SK-N-SH (cell line): Measurements from ENCODE around the gene MAP2K7. TPM values are rescaled to one million over a fixed set of nuclear protein-coding genes. Genes with fewer than 3 reads are reported as not detected.

ENCODE experiments used
- CTCF ChIA-PET: fragments of 300-600, 350-600 bp; formaldehyde crosslinking; extraction: SDS; loops from one replicate; lab custom pipeline; 2021; lab: Yijun Ruan, JAX
- POLR2A ChIA-PET: fragments of 350-600 bp; sonication (Branson Sonifier 250); formaldehyde crosslinking; extraction: SDS; loops from one replicate; lab custom pipeline; 2020; ENCODE audit warnings: antibody characterized with exemption, inconsistent platforms; lab: Yijun Ruan, JAX
- DNase-seq: peaks from one replicate; pipeline ENCODE4 v3.0.0; 2012
- H2AFZ ChIP-seq: fragments of 200-600 bp; sonication (generic); 2 replicates; pipeline ENCODE4 v1.8.1; 2016; ENCODE audit warnings: antibody characterized with exemption, mild to moderate bottlenecking, low read depth
- H3F3A ChIP-seq: fragments of 200-600 bp; sonication (generic); replicated peaks from 2 replicates; pipeline ENCODE3; 2016; ENCODE audit warnings: antibody characterized with exemption, mild to moderate bottlenecking; ENCODE audit not compliant: insufficient read depth
- H3K27ac ChIP-seq, 2 experiments: fragments of 200-500 bp in 1 of 2; fragments of 200-600 bp in 1 of 2; sonication (Bioruptor generic) in 1 of 2; sonication (generic), shearing (Covaris generic) in 1 of 2; 2 replicates each; pipeline versions ENCODE4 v1.5.1 to v1.6.1; 2014 to 2016; ENCODE audit warnings: low read depth in 2 of 2, inconsistent platforms in 1 of 2, low read length in 1 of 2, mild to moderate bottlenecking in 1 of 2, mixed read lengths in 1 of 2
- H3K27me3 ChIP-seq: fragments of 200-600 bp; sonication (generic), shearing (Covaris generic); 2 replicates; pipeline ENCODE4 v1.6.1; 2016; ENCODE audit warnings: mixed run types; ENCODE audit not compliant: insufficient read depth
- H3K36me3 ChIP-seq, 2 experiments: fragments of 200-500 bp in 1 of 2; fragments of 200-600 bp in 1 of 2; sonication (Bioruptor generic) in 1 of 2; sonication (generic) in 1 of 2; replicated peaks in 1 of 2; 2 replicates each; pipeline versions ENCODE3 to v1.5.1; 2014 to 2016; ENCODE audit warnings: low read length in 1 of 2, mild to moderate bottlenecking in 1 of 2; ENCODE audit not compliant: insufficient read depth in 2 of 2, control insufficient read depth in 1 of 2
- H3K4me1 ChIP-seq, 2 experiments: fragments of 200-500 bp in 1 of 2; fragments of 200-600 bp in 1 of 2; sonication (Bioruptor generic) in 1 of 2; sonication (generic), shearing (Covaris generic) in 1 of 2; 2 replicates each; pipeline versions ENCODE4 v1.5.1 to v1.6.1; 2014 to 2016; ENCODE audit warnings: low read depth in 1 of 2, low read length in 1 of 2, mixed run types in 1 of 2; ENCODE audit not compliant: insufficient read depth in 2 of 2, control insufficient read depth in 1 of 2
- H3K4me2 ChIP-seq: fragments of 200-600 bp; sonication (generic), shearing (Covaris generic); 2 replicates; pipeline ENCODE4 v1.6.1; 2017; ENCODE audit warnings: mixed run types
- H3K4me3 ChIP-seq, 2 experiments: fragments of 200-500 bp in 1 of 2; fragments of 200-600 bp in 1 of 2; sonication (Bioruptor generic) in 1 of 2; sonication (generic), shearing (Covaris generic) in 1 of 2; 2 replicates each; pipeline versions ENCODE4 v1.5.1 to v1.8.1; 2014 to 2016; ENCODE audit warnings: low read depth in 2 of 2, inconsistent platforms in 1 of 2, low read length in 1 of 2, mild to moderate bottlenecking in 1 of 2, mixed read lengths in 1 of 2, moderate library complexity in 1 of 2
- H3K79me2 ChIP-seq: fragments of 200-600 bp; sonication (generic); 2 replicates; pipeline ENCODE4 v1.8.1; 2017; ENCODE audit warnings: mild to moderate bottlenecking; ENCODE audit not compliant: insufficient read depth
- H3K9ac ChIP-seq: fragments of 200-600 bp; sonication (generic); 2 replicates; pipeline ENCODE4 v1.6.1; 2017; ENCODE audit warnings: mixed run types
- H3K9me2 ChIP-seq: fragments of 200-600 bp; sonication (generic); 2 replicates; pipeline ENCODE4 v1.6.1; 2017; ENCODE audit warnings: mixed run types
- H3K9me3 ChIP-seq: fragments of 200-600 bp; sonication (generic); 2 replicates; pipeline ENCODE4 v1.6.1; 2017; ENCODE audit warnings: mixed run types, mild to moderate bottlenecking, moderate library complexity
- H4K20me1 ChIP-seq: fragments of 200-600 bp; sonication (generic); 2 replicates; pipeline ENCODE4 v1.6.1; 2017; ENCODE audit warnings: mild to moderate bottlenecking, mixed run types; ENCODE audit not compliant: insufficient read depth
- ELF1 ChIP-seq: IDR thresholded peaks from 2 replicates; pipeline ENCODE4 v1.4.0; 2012
- FOSL2 ChIP-seq: IDR thresholded peaks from 2 replicates; pipeline ENCODE4 v1.4.0; 2012; ENCODE audit warnings: low read depth, mild to moderate bottlenecking, moderate library complexity, borderline replicate concordance
- GATA2 ChIP-seq: sonication (generic); formaldehyde crosslinking; IDR thresholded peaks from 2 replicates; pipeline ENCODE4 v1.5.0; 2020; ENCODE audit warnings: mild to moderate bottlenecking, missing genetic modification reagents
- JUND ChIP-seq: IDR thresholded peaks from 2 replicates; pipeline ENCODE4 v1.4.0; 2012
- NRF1 ChIP-seq: IDR thresholded peaks from 2 replicates; pipeline ENCODE4 v1.6.1; 2012; ENCODE audit warnings: low read depth, mild to moderate bottlenecking, low read length
- PBX3 ChIP-seq: IDR thresholded peaks from 2 replicates; pipeline ENCODE4; 2012
- POLR2AphosphoS5 ChIP-seq: IDR thresholded peaks from 2 replicates; pipeline ENCODE4 v1.6.1; 2012; ENCODE audit warnings: low read depth, low read length
- RCOR1 ChIP-seq: fragments of 150-350 bp; IDR thresholded peaks from 2 replicates; pipeline ENCODE4 v1.6.1; 2017; ENCODE audit warnings: antibody characterized with exemption, low read length
- REST ChIP-seq: IDR thresholded peaks from 2 replicates; pipeline ENCODE4 v1.6.1; 2012; ENCODE audit warnings: mild to moderate bottlenecking, low read depth, low read length, moderate library complexity
- RFX5 ChIP-seq: IDR thresholded peaks from 2 replicates; pipeline ENCODE4 v1.6.1; 2012; ENCODE audit warnings: mild to moderate bottlenecking, improper control_type of control experiment, low read length
- SIN3A ChIP-seq: IDR thresholded peaks from 2 replicates; pipeline ENCODE4 v1.6.1; 2012; ENCODE audit warnings: low read depth, mild to moderate bottlenecking, low read length, moderate library complexity, borderline replicate concordance
- SMC3 ChIP-seq: IDR thresholded peaks from 2 replicates; pipeline ENCODE4 v1.6.1; 2012; ENCODE audit warnings: low read depth, low read length, improper control_type of control experiment
- TCF12 ChIP-seq: IDR thresholded peaks from 2 replicates; pipeline ENCODE4 v1.4.0; 2012
- YY1 ChIP-seq: IDR thresholded peaks from 2 replicates; pipeline ENCODE4 v1.4.0; 2012; ENCODE audit warnings: low read depth, mild to moderate bottlenecking
- WGBS: methylation state at CpG from one replicate; pipeline ENCODE4 v1.1.6; 2017; ENCODE audit warnings: low lambda C conversion rate; 5-methylcytosine and 5-hydroxymethylcytosine counted together
- polyA plus RNA-seq, 3 experiments: library from polyadenylated mRNA; depleted of rRNA; stranded (reverse); fragments of >200 nt; gene quantifications; 2 replicates each; pipeline ENCODE4 v1.2.3, GENCODE V29; 2012
- TF ChIP-seq, protein P1 (sequence below): fragments of 150-350 bp; IDR thresholded peaks from 2 replicates; pipeline ENCODE4 v1.6.1; 2016; ENCODE audit warnings: mild to moderate bottlenecking, low read depth, low read length
- TF ChIP-seq, protein P2 (sequence below): IDR thresholded peaks from 2 replicates; pipeline ENCODE4 v1.4.0; 2012; ENCODE audit warnings: low read depth, borderline replicate concordance

Gene MAP2K7
- polyA plus RNA-seq, 1 of the 3 experiments (the other 2 are of a cell fraction): 13.0 TPM

DNA sequence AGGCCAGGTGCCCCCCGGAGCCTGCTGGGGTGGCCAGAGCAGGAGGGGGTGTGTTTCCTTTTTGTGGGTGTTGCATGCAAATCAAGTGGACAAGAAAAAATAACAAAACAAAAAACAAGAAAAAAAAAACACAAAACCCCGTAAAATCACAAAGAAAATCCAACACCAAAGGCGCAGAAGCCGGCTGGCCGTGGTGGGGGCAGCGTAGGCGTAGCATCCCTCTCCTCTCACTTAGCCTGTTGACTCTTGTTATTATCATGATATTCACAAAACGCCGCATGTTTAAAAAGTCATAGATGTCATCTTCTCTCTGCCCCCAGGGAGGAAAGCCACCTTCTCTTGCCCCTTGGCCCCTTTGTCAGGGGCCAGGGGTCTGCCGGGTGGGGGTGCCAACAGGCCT, 10.0 kb downstream of the MAP2K7 start:
- ChIA-PET POLR2A (no interaction called here), CTCF (no interaction called here)
- H3K4me2 ChIP-seq: no peak overlapping the region
- 91% methylated on average over 10 of the region's 10 CpGs for WGBS
- no peak overlapping the region for H2AFZ ChIP-seq
- H3K9me2 ChIP-seq: no peaks in the 10 kb centered on the region
- peaks cover 6% of the 10 kb centered on the region for H3F3A ChIP-seq
- H3K27me3 ChIP-seq: peaks cover 7% of the 10 kb centered on the region; the same call in 1 of the 2 replicates
- no peaks in the 10 kb centered on the region for H3K79me2 ChIP-seq
- TF ChIP-seq SIN3A (no peak), TCF12 (no peak), YY1 (no peak), REST (no peak), FOSL2 (no peak), RCOR1 (no peak), GATA2 (no peak), JUND (no peak), NRF1 (no peak), POLR2AphosphoS5 (no peak), RFX5 (no peak), ELF1 (no peak), PBX3 (no peak), SMC3 (no peak)
- TF ChIP-seq, protein P1, sequence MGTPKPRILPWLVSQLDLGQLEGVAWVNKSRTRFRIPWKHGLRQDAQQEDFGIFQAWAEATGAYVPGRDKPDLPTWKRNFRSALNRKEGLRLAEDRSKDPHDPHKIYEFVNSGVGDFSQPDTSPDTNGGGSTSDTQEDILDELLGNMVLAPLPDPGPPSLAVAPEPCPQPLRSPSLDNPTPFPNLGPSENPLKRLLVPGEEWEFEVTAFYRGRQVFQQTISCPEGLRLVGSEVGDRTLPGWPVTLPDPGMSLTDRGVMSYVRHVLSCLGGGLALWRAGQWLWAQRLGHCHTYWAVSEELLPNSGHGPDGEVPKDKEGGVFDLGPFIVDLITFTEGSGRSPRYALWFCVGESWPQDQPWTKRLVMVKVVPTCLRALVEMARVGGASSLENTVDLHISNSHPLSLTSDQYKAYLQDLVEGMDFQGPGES: no peak
- TF ChIP-seq, protein P2, sequence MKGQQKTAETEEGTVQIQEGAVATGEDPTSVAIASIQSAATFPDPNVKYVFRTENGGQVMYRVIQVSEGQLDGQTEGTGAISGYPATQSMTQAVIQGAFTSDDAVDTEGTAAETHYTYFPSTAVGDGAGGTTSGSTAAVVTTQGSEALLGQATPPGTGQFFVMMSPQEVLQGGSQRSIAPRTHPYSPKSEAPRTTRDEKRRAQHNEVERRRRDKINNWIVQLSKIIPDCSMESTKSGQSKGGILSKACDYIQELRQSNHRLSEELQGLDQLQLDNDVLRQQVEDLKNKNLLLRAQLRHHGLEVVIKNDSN: no peak
- no peaks in the 10 kb centered on the region; the same call in 1 of the 2 replicates for H4K20me1 ChIP-seq
- H3K9me3 ChIP-seq: no peaks in the 10 kb centered on the region
- no peak overlapping the region for H3K9ac ChIP-seq
- H3K27ac ChIP-seq: no peak overlapping the region
- H3K4me1 ChIP-seq: peaks cover 0 to 9% of the 10 kb centered on the region in 2 experiments; a peak in 2 of 4 replicates
- H3K36me3 ChIP-seq: peaks cover 0 to 35% of the 10 kb centered on the region in 2 experiments
- H3K4me3 ChIP-seq: no peak overlapping the region
- no peak for DNase-seq
